NCI-H69 (cell line): ENCODE data around the gene ALKBH8.
A peak's percentile ranks its signal among the peaks of the same experiment; 100 is the strongest.
"Not testable (repeated sequence)": the region's sequence is repeated elsewhere in the genome, so short reads cannot be mapped to it uniquely, and the experiment has no call there.

ENCODE experiments used
- DNase-seq: peaks from one replicate; lab custom pipeline; 2025; lab: John Stamatoyannopoulos, UW

Gene ALKBH8

DNA sequence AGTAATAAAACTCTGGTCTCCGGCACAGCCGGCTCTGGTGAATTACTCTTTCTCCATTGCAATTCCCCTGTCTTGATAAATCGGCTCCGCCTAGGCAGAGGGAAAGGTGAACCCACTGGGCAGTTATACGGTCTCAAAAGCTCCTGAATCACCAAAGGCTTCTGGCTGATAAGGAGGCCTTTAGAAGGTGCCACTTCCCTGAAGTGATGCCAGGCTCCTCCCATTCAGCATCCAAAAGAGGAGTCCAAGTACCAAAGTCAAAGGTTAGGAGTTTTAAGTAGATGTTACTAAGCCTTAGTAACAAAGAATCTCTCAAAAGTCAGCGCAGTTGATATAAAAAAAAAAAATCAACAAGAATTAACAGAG is 11.8 kb upstream of the ALKBH8 start:
- DNase-seq = no peak

DNA sequence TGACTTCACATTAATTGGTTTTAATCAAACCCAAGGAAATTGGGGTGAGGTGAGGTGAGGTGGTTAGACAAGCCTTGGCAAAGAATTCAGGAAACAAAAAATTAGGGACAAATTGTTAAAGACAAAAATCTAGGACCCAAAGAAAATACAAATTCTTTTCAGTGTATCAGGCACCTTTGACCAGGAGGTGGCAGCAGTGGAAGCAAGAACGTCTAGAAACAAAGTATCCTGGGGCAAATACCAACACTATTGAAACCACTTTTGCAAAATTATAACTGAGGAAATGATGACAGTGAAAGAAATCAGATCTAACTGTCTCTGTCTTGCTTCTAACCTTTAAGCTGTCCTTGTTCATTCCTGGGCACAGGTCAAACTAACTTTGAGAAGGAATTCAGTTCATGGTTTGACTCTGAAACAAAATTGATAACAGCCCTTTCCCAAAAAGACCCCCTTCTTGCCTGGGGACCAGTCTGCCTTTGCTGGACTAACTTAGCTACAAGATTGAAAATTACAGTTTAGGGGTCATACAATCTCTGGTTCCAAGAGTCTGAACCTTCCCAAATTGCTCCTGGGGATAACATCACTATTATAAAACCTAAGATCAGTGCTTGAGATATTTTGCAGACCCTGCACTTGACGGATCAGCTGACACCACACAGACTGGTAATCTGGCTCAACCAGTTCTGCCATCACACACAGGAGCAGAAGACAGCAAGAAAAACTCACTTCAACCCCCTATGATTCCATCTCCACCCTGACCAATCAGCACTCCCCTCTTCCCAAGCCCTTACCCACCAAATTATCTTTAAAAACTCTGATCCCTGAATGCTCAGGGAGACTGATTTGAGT is 11.2 kb upstream of the ALKBH8 start:
- DNase-seq = peak; percentile 54

DNA sequence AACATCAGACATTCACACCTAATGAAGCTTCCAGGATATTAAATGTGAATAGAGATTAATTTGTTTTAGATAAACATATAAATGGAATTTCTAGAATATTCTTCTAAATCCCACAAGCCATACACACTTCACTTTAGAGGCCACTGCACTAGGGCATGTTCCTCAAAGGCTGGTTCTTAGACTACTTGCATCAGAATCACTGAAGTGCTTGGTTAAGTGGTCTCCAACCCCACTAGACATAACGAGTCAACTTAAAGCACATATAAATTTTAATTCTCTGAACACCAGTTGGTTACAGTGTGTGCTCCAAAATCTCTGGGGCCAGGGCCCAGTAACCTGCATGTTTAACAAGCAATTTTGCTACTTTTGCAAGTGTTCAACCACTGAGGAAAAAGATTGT is 7.9 kb upstream of the ALKBH8 start:
- DNase-seq = no peak

DNA sequence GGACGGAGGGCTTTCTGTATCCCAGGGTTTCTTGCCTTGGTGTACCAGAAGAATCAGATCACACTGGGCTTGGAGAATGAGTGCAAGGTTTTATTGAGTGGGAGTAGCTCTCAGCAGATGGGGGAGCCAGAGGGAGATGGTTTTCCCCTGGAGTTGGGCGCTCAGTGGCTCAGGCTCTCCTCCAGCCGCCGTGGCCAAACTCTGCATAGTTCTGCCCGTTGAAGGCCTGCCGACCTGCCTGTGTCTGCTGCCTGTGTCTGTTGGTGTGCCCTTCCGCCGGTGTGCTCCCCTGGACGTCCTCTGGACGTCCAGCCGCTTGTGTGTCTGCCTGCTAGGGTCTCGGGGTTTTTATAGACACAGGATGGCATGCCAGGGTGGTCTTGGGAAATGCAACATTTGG is 4.5 kb upstream of the ALKBH8 start:
- DNase-seq = no peak

DNA sequence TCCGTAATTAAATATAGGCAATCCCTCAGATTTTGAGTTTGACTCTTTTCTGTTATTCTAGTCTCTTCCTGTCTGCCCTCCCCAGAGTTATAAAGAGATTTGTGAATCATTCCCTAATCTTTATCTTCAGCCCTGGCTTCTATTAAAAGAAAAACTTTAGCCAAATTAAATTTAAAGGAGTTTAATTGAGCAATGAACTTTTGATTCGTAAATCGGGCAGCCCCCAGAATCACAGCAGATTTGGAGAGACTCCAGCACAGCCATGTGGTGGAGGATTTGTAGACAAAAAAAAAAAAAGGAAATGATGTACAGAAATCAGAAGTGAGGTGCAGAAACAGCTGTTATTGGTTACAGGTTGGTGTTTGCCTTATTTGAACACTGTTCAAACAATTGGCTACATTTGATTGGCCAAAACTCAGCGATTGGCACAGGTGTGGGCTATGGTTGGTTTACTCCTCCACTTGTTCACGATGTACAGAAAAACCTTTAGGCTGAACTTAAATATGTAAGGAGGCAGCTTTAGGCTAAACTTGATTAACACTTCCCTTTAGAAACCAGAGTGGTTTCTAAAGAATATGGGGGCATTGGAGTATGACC is 2.3 kb upstream of the ALKBH8 start:
- peak; percentile 47 for DNase-seq

DNA sequence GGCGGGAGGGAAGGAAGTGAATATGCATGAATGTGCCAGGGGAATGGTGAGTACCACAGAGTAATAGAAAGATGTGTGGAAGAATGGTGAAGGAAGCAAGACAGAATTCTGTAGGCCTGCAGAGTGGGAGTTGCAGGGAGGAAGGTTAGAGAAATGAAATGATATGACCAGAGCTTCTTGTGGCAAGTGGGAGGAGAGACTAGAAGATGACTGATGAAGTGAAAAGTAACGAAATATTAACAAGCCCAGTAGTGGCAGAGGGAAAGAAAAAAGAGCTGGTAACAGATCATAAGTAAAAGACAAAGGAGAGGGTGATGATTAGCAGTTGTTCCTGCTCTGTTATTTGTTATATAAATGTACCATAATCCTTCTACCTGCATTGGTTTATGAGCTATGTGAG is 1.0 kb upstream of the ALKBH8 start:
- no peak for DNase-seq

DNA sequence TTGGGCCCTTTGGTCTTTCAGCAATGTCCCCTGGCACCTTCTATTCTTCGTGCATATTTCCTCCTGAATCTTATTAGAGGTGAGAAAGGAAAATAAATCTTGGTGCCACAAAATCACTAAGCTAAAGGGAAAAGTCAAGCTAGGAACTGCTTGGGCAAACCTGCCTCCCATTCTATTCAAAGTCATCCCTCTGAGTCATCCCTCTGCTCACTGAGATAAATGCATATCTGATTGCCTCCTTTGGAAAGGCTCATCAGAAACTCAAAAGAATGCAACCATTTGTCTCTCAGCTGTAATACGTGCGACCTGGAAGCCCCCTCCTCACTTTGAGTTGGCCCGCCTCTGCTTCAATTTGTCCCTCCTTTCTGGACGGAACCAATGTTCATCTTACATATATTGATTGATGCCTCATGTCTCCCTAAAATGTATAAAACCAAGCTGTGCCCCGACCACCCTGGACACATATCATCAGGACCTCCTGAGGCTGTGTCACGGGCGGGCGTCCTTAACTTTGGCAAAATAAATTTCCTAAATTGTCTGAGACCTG is 493 bp upstream of the ALKBH8 start:
- DNase-seq = peak; percentile 43

DNA sequence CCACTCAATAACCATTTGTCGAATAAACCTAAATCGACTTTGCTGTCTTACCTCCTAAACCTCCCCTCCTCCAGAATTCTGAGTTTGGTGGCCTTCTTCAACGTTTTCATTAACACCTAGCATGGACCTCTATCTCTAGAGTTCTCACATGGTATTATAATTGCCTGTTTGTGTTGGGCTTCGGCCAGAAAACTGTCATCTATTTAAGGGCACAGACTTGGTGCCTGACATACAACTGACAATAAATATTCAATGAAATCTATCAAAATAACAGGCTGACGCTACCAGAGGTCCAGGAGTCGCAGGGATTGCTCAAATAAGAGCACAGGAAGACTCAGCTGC is 687 bp downstream of the ALKBH8 start:
- DNase-seq = peak; percentile 84

DNA sequence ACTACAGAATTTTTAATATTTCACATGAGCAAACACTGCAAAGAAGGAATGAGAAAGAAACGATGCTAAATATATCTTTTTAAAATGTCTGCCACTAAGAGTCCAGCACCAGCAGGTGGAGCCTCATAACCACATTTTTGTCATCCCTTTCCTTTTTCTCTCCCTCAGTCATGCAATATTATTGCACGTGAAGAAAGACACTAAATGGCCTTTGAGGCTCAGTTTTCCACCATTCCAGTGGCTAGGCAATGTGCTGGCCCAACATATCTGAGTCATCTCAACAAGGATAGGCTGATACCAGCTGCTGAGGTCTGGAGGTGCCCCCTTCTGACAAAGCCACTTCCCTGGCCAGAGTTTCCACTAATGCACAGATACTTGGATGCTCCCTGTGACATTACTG is 1.8 kb downstream of the ALKBH8 start:
- peak; percentile 66 for DNase-seq

DNA sequence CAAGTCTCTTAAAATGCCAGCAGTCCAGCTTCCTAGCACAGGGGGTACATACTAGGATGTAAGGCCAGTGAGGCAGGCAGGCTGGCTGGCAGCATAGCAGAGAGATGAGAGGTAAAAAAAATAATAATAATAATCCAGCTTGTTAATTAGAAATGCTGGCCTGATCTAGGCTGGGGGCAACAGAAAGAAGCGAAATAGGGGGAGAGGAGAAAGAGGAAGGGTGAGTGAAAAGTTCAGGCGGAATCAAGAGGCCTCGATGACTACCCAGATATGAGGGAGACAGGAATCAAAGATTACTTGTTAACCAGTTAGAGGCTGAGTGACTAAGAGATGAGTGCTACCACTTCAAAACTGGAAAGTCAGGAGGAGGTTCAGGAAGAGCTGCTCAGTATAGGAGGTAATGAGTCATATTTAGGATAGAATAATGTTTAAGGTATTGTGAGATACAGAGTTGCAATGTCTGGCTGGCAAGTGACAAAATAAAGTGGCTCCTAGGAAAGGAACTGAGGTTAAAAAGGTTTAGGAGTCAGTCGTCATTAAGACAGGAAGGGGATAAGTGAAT is 2.8 kb downstream of the ALKBH8 start:
- DNase-seq = no peak

DNA sequence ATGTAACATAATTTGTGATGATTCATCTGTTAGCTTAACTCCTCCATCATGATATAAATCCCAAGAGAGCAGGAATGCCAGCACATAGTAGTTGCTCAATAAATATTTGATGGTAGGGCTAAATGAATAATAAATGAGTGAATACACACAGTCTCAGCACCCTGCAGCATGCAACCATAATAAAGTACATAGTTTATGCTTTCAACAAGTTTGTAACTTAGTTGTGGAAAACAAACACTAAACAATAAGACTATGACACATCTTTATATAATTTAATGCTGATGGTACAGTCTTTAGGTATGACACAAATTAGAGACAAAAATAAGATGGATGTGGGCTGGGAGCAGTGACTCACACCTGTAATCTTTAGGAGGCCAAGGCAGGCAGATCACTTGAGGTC is 3.8 kb downstream of the ALKBH8 start:
- DNase-seq = no peak

DNA sequence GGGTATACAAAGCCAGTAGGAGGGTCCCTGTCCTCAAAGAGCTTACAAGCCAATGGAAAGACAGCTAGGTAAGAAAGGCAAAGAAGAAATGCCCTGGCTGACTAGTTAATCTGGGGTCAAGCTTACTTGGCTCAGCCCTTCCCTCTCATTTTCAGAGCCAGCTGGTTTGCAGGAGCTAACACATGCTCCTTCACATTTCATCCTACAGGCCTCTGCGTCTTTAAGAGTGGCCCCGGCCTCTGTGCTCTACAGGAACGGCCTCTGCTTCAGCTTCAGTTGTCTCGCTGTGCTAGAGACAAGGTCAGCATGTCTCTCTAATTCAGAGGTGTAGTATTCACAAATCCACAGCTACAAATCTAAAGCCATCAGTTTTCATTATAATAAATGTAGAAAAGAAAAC is 15.2 kb downstream of the ALKBH8 start:
- DNase-seq = no peak

DNA sequence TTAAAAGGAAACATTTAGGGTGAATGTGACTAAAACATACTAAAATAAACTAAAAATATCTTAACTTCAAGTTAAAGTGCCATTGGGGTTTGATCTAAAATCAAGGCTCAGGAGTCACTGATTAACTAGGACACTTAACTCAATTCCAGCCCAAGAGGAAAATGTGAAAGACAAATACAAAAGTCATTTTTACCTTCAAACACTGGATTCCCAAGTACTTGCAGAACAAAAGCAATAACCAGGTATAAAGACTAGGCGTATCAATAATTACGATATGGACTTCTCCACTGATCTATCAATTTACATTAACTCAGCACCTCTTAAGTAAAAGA is 15.6 kb downstream of the ALKBH8 start:
- no peak for DNase-seq

DNA sequence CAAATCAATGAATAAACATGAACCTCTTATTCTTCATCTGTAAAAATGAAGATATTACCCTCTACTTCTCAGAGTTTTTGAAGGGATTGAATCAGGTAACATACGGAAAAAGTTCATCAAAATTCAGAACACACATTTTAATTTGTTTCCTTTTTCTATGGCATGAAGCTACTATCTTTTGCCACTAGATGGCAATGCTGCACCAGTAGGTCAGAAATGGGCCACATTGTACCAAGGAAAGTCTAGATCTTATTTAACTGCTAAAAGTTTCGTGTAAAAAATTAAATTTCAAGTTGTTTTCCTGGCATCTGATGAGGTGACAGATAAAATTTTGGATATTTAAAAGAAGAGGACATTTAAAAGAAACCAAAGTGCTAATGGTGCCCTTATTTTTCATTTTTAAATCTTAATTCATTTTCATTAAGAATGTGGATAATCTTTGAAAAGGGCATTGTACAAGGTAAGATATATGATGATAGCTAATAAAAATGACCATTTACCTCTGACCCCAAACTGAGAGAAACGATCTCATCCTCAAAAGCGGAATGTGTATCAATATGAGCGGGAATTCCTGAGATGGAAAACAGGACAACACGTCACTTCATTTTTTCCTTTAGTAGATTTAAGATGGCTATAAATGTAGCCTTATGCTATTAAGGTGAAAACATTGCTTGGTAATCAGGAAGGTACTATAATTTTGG is 16.1 kb downstream of the ALKBH8 start:
- DNase-seq = peak; percentile 62

DNA sequence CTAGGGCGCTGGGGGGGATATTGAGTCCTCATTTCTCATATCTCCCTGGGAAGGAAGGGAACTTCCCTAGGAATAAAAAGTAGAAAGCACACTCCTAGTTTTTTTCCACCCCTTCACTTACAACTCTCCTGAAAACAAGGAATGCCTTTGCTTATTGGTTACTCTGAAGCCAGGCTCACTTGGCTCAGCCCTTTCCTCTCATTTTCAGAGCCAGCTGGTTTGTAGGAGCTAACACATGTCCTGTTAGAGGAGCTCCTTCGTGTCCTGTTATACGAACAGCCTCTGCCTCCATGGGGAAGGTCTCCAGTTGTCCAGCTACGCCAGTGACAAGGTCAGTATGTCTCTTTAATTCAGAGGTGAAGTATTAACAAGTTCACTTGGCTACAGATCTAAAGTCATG is 17.6 kb downstream of the ALKBH8 start:
- peak; percentile 46 for DNase-seq

DNA sequence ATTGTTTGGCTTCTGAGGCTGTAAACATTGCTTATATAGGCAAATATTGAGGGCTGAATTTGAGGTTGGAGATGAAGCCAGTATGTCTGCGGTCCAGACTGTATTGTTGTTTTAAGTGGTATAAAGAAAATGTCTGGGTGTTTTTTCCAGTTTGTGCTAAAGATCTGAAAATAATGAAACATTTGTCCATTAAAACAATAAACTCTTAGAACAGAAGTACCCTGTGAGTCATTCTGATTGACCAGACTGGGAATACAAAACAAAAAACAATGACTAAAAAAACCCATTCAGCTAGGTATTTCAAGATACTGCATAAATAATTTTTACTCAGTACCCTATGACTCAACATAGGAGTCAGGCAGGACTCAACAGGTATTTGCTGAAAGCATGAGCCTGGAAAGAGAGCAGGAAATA is 20.4 kb downstream of the ALKBH8 start:
- DNase-seq = no peak

DNA sequence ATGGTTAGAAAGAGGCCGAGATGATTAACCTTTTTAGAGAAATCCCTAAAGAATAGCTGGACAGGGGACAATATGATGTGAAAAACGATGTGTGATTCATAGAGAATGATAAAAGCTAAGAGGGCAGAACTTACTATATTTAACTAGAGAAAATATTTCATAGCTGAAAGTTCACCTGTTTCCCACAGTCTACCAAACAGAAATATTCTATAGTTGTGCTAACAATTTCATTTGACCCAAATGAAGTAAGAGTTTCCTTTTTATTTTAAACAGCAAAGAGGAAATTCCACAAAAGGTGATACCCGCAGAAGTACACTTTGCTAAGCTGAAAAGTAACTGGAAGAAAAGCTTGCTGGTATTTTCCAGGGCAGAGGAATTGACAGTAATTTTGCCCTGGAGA is 26.7 kb downstream of the ALKBH8 start:
- no peak for DNase-seq

DNA sequence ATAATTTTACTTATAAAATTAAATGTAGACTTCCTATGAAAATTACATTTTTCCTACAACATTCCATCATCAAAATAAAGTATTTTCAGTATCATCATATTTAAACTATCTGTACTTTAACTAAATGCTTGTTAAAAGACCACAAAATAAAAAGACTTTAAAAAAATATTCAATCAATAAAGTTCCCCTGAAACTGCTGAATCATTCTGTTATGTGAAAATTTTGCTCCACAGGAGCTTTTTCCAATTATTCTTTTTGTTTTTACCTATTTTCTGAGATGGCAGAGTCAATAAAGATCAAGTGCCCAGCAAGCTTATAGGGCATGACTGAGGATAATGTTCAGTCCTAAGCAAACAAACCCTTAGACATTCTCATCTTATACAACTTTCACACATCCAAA is 27.3 kb downstream of the ALKBH8 start:
- DNase-seq = no peak

DNA sequence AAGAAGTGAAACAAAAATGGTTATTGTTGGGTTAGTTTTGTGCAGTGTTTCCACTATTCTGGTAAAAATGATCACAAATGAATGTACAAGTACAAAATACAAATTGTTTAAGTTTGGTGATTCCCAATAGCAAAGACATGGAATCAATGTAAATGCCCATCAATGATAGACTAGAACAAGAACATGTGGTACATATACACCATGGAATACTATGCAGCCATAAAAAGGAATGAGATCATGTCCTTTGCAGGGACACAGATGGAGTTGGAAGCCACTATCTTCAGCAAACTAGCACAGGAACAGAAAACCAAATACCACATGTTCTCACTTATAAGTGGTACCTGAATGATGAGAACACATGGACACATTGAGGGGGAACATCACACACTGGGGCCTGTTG is 28.4 kb downstream of the ALKBH8 start:
- not testable (repeated sequence) for DNase-seq

DNA sequence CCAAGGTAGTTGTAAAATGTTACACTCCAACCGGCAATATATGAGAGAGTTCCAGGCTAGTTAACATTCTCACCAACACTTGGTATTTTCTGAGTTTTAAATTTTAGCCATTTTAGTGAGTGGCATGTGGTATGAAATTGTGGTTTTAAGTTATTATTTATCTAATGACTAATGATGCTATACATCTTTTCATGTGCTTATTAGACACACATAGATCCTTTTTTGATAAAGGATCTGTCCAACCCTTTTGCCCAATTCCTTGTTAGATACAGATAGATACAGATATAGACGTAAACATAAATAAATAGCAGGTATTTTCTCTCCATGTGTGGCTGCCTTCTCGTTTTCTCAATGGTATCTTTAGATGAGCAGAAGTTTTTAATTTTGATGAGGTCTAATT is 39.3 kb downstream of the ALKBH8 start:
- DNase-seq = no peak

DNA sequence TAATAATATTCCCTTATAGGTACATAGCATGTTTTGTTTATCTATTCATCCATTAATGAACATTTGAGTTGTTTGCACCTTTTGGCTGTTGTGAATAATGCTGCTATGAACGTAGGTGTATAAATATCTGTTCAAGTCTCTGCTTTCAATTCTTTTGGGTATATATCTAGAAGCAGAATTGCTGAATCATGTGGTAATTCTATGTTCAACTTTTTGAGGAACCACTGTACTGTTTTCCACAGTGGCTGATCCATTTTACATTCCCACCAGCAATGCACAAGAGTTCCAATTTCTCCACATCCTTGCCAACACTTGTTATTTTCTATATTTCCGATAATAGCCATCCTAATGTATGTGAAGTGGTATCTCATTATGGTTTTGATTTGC is 56.7 kb downstream of the ALKBH8 start:
- no peak for DNase-seq

DNA sequence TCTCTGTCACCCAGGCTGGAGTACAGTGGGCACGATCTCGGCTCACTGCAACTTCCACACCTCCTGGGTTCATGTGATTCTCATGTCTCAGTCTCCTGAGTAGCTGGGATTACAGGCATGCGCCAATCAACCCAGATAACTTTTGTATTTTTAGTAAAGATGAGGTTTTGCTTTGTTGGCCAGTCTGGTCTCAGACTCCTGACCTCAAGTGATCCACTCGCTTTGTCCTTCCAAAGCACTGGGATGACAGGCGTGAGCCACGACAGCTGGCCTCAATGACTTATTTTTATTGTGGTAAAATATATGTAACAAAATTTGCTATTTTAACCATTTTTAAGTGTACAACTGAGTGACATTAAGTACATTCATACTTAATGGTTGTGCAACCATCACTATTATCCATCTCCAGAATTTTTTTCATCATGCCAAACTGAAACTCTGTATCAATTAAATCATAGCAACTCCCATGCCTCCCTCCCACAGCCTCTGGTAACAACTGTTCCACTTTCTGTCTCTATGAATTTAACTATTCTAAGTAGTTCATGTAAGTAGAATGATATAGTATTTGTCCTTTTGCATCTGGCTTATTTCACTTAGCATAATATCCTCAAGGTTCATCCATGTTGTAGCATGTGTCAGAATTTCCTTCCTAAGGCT is 57.2 kb downstream of the ALKBH8 start:
- no peak for DNase-seq
